Measurements from ENCODE around the gene PCDHGA10. TPM values are rescaled to one million over a fixed set of nuclear protein-coding genes. Genes with fewer than 3 reads are reported as not detected.
"Not testable (repeated sequence)": the region's sequence is repeated elsewhere in the genome, so short reads cannot be mapped to it uniquely, and the experiment has no call there.

The PCDHGA10 gene
- 1 to 10 TPM; 3.1 to 3.8 (median 3.6) TPM for polyA plus RNA-seq (ENCODE audit: insufficient read length in 4 of 4)

DNA sequence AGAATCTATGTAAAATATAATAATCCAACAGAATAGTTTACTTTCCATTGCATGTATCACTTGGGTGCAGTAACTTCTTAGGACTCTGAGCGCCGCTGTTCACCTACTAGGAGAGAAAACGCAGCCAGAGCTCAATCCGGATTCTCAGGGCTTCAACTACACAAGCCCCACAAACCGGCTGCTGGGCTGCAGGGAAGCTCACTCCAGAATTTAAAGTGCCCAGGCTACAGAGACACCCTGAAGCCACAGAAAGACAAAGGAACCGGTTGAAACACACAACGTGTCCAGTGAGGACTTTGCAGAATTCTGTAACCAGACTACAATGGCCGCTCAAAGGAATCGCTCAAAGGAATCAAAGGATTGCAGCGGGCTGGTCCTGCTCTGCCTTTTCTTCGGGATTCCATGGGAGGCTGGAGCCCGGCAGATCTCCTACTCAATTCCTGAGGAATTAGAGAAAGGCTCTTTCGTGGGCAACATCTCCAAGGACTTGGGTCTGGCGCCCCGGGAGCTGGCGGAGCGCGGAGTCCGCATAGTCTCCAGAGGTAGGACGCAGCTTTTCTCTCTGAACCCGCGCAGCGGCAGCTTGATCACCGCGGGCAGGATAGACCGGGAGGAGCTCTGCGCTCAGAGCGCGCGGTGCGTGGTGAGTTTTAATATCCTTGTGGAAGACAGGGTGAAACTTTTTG, at the start of gene PCDHGA10:
PCDHGA10 (plus strand) TSS at position 134 of the 686 bp plus-strand sequence; CDS start at position 323, 189 bp downstream.
- DNase-seq (ENCODE audit: low read depth in 4 of 4, low spot score in 2 of 4), result no peak

- DNase-seq (ENCODE audit: low read depth in 4 of 4, low spot score in 2 of 4), result no peak
These were observed 48.7 kb upstream of the PCDHGA10 start, which contains the start of gene PCDHGA5 for GRCh38 chr5:141363952-141364660. Gene PCDHGA5 (plus strand): TSS chr5:141364162. CDS start chr5:141364331, 169 bp downstream.

- DNase-seq (ENCODE audit: low read depth in 4 of 4, low spot score in 2 of 4), result no peak
These were observed 46.5 kb upstream of the PCDHGA10 start for GRCh38 chr5:141366016-141366896.

DNA sequence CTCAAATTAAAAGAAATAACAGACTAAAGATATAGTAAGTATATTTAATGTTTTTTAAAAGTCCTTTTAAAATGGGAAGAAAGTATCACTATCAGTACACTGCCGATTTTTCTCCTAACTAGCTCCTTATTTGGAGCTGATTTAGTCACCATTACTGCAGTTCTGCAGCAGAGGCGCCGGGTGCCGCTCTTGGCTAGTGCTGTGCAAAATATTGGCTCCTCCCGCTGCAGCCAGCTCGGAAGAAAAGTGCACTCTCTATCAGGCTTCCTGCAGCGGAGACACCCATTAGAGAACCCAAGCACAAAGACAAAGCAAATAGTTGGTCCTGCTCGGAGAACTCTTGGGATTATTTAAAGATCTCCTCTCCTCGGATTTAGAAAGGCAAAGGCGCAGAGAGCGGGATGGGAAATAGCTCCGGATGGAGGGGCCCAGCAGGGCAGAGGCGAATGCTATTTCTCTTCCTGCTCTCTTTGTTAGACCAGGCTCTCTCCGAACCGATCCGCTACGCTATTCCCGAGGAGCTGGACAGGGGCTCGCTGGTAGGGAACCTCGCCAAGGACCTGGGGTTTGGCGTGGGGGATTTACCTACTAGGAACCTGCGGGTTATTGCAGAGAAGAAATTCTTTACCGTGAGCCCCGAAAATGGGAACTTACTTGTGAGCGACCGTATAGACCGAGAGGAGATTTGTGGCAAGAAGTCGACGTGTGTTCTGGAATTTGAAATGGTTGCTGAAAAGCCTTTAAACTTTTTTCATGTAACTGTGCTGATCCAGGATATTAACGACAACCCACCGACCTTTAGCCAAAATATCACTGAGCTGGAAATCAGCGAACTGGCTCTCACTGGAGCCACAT, 42.6 kb upstream of the PCDHGA10 start, which contains the start of gene PCDHGB3:
PCDHGB3 (plus strand) TSS at position 249 of the 855 bp plus-strand sequence; CDS start at position 402, 153 bp downstream.
- no peak for DNase-seq (ENCODE audit: low read depth in 4 of 4, low spot score in 2 of 4)

GRCh38 chr5:141371572-141372475, 41.0 kb upstream of the PCDHGA10 start:
- no peak for DNase-seq (ENCODE audit: low read depth in 4 of 4, low spot score in 2 of 4)

DNA sequence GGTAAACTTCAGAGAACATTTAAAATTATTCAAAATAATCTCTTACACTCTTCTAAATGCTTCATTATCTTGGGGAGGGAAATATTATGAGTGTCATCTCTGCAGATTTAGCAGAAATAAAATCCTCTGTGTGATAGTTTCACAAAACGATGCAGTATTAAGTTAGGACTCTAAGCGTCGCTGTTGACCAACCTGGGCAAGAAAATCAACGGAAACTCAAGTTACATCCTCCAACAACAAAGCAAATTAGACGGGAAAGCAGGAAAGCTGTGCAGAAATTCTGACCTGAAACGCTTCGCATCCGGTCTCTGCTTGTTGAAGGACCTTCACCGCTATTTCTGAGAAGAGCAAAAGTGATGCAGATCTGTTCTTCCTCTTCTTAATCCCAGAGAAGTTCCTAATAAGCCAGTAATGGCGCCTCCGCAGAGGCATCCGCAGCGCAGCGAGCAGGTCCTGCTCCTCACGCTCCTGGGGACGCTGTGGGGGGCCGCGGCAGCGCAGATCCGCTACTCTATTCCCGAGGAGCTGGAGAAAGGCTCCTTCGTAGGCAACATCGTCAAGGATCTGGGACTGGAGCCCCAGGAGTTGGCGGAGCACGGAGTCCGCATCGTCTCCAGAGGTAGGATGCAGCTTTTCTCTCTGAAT, 39.0 kb upstream of the PCDHGA10 start, which contains the start of gene PCDHGA6:
PCDHGA6 (plus strand) TSS at position 219 of the 645 bp plus-strand sequence; CDS start at position 412, 193 bp downstream.
- DNase-seq (ENCODE audit: low read depth in 4 of 4, low spot score in 2 of 4), result no peak

DNA sequence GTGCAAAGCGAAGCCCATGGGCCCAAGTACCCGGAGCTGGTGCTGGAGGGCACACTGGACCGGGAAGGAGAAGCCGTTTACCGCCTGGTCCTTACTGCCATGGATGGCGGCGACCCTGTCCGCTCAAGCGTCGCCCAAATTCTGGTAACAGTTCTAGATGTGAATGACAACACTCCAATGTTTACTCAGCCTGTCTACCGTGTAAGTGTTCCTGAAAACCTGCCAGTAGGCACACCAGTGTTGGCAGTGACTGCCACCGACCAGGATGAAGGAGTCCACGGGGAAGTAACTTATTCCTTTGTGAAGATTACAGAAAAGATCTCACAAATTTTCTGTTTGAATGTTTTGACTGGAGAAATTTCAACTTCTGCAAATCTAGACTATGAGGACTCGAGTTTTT, 38.2 kb upstream of the PCDHGA10 start:
- no peak for DNase-seq (ENCODE audit: low read depth in 4 of 4, low spot score in 2 of 4)

DNA sequence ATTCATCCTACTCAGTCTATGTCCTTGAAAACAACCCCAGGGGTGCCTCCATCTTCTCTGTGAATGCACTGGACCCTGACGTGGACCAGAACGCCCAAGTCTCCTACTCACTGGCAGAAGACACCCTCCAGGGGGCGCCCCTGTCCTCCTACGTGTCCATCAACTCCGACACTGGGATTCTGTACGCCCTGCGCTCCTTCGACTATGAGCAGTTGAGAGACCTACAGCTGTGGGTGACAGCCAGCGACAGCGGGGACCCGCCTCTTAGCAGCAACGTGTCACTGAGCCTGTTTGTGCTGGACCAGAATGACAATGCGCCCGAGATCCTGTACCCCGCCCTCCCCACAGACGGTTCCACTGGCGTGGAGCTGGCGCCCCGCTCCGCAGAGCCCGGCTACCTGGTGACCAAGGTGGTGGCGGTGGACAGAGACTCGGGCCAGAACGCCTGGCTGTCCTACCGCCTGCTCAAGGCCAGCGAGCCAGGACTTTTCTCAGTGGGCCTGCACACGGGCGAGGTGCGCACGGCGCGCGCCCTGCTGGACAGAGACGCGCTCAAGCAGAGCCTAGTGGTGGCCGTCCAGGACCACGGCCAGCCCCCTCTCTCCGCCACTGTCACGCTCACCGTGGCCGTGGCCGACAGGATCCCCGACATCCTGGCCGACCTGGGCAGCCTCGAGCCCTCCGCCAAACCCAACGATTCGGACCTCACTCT, 37.2 kb upstream of the PCDHGA10 start:
- not testable (repeated sequence) for DNase-seq (ENCODE audit: low read depth in 4 of 4, low spot score in 2 of 4)

DNA sequence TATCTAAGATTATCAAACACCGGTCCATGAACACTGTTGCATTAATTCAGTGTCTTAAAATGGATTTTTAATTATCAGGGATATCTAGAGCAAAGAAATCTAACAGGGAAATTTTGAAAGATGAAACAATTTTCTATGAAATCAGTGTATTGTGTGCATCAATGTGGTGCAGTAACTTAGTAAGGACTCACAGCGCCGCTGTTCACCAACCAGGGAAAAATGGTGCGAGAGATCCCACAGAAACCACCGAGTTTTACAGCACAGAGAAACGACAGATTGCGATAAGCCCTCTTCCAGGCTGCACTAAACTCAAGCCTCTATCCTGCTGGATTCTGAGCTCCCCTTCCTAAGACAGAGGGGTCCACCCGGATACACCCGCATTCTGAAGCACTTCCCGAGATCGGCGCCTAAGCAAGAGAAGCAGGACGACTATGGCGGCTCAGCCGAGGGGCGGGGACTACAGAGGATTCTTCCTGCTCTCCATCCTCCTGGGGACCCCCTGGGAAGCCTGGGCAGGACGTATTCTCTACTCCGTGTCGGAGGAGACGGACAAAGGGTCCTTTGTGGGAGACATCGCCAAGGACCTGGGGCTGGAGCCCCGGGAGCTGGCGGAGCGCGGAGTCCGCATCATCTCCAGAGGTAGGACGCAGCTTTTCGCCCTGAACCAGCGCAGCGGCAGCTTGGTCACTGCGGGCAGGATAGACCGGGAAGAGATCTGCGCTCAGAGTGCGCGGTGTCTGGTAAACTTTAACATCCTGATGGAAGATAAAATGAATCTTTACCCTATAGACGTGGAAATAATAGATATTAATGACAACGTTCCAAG, 30.1 kb upstream of the PCDHGA10 start, which contains the start of gene PCDHGA7:
PCDHGA7 (plus strand) TSS at position 274 of the 826 bp plus-strand sequence; CDS start at position 432, 158 bp downstream.
- no peak for DNase-seq (ENCODE audit: low read depth in 4 of 4, low spot score in 2 of 4)

DNA sequence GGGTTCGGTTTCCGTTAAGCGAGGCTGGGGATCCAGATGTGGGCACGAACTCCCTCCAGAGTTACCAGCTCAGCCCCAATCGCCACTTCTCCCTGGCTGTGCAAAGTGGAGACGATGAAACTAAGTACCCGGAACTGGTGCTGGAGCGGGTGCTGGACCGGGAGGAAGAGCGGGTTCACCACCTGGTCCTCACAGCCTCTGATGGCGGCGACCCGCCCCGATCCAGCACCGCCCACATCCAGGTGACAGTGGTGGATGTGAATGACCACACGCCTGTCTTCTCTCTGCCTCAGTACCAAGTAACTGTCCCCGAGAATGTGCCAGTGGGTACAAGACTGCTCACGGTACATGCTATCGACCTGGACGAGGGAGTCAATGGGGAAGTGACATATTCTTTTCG, 29.4 kb upstream of the PCDHGA10 start:
- DNase-seq (ENCODE audit: low read depth in 4 of 4, low spot score in 2 of 4), result no peak

DNA sequence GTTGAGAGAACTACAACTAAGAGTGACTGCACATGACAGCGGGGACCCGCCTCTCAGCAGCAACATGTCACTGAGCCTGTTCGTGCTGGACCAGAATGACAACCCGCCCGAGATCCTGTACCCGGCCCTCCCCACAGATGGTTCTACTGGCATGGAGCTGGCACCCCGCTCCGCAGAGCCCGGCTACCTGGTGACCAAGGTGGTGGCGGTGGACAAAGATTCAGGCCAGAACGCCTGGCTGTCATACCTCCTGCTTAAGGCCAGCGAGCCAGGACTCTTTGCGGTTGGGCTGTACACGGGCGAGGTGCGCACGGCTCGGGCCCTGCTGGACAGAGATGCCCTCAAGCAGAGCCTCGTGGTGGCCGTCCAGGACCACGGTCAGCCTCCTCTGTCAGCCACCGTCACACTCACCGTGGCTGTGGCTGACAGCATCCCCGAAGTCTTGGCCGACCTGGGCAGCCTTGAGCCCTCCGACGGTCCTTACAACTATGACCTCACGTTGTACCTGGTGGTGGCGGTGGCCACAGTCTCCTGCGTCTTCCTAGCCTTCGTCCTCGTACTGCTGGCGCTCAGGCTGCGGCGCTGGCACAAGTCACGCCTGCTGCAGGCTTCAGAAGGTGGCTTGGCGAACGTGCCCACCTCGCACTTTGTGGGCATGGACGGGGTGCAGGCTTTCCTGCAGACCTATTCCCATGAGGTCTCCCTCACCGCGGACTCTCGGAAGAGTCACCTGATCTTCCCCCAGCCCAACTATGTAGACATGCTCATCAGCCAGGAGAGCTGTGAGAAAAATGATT, 28.1 kb upstream of the PCDHGA10 start:
- DNase-seq (ENCODE audit: low read depth in 4 of 4, low spot score in 2 of 4), result no peak

GRCh38 chr5:141387557-141388311, 25.1 kb upstream of the PCDHGA10 start, which contains the start of gene PCDHGB4:
Gene PCDHGB4 (plus strand): TSS chr5:141387698. CDS start chr5:141387885, 187 bp downstream.
- not testable (repeated sequence) for DNase-seq (ENCODE audit: low read depth in 4 of 4, low spot score in 2 of 4)

DNA sequence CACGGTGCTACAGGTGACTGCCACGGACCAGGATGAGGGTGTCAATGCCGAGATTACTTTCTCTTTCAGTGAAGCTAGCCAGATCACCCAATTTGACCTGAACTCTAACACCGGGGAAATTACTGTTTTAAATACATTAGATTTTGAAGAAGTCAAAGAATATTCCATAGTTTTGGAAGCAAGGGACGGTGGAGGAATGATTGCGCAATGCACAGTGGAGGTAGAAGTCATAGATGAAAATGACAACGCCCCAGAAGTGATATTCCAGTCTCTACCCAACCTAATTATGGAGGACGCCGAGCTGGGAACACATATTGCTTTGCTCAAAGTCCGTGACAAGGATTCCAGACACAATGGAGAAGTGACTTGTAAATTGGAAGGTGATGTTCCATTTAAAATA, 24.1 kb upstream of the PCDHGA10 start:
- DNase-seq (ENCODE audit: low read depth in 4 of 4, low spot score in 2 of 4), result no peak

DNA sequence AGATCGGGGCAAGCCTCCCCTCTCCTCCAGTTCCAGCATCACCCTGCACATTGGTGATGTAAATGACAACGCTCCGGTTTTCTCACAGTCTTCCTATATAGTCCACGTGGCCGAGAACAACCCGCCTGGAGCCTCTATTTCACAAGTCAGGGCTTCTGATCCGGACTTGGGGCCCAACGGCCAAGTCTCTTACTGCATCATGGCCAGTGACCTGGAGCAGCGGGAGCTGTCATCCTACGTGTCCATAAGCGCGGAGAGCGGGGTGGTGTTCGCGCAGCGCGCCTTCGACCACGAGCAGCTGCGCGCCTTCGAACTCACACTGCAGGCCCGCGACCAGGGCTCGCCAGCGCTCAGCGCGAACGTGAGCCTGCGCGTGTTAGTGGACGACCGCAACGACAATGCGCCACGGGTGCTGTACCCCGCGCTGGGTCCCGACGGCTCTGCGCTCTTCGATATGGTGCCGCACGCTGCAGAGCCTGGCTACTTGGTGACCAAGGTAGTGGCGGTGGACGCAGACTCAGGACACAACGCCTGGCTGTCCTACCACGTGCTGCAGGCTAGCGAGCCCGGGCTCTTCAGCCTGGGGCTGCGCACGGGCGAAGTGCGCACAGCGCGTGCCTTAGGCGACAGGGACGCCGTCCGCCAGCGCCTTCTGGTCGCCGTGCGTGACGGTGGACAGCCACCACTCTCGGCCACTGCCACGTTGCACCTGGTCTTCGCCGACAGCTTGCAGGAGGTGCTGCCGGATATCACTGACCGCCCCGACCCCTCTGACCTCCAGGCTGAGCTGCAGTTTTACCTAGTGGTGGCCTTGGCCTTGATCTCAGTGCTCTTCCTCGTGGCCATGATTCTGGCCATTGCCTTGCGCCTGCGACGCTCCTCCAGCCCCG, 23.4 kb upstream of the PCDHGA10 start:
- no peak for DNase-seq (ENCODE audit: low read depth in 4 of 4, low spot score in 2 of 4)
